ENCODE measurements around the gene MED26. TPM values are rescaled to one million over a fixed set of nuclear protein-coding genes. Genes with fewer than 3 reads are reported as not detected.

Gene MED26
- total RNA-seq, 2 donors from 2014 or later: 5.2 to 5.9 TPM

- DNase-seq (ENCODE audit: low spot score): no peak
- H3K27ac ChIP-seq: no peak overlapping the region
These were observed 34.8 kb downstream of the MED26 start for GRCh38 chr19:16593181-16593580.

GRCh38 chr19:16591803-16592556, 36.0 kb downstream of the MED26 start:
- TF ChIP-seq CTCF (IDR thresholded peaks at IDR 0.05): no peak
- Histone ChIP-seq H3K27ac (no peak overlapping the region), H3K4me1 (peaks cover 0 to 78% of the 10 kb centered on the region in 2 donors), H3K9me3 (no peaks in the 10 kb centered on the region), H3K4me3 (no peak overlapping the region), H3K36me3 (no peaks in the 10 kb centered on the region), H3K27me3 (no peaks in the 10 kb centered on the region)
- DNase-seq (ENCODE audit: low spot score): no peak

More at GRCh38 chr19:16593181-16593580, 34.8 kb downstream of the MED26 start:
- no peaks in the 10 kb centered on the region for H3K9me3 ChIP-seq
- H3K36me3 ChIP-seq: no peaks in the 10 kb centered on the region
- no peak overlapping the region for H3K4me3 ChIP-seq
- peaks cover 0 to 72% of the 10 kb centered on the region in 2 donors for H3K4me1 ChIP-seq
- no peaks in the 10 kb centered on the region for H3K27me3 ChIP-seq
- no peak for TF ChIP-seq CTCF (IDR thresholded peaks at IDR 0.05)

- Histone ChIP-seq H3K4me1 (peaks cover 0 to 86% of the 10 kb centered on the region in 2 donors), H3K36me3 (no peaks in the 10 kb centered on the region), H3K4me3 (no peak overlapping the region), H3K27me3 (no peaks in the 10 kb centered on the region), H3K9me3 (no peaks in the 10 kb centered on the region), H3K27ac (no peak overlapping the region)
- no peak for TF ChIP-seq CTCF (IDR thresholded peaks at IDR 0.05)
- DNase-seq (ENCODE audit: low spot score): no peak
These were observed 36.9 kb downstream of the MED26 start for GRCh38 chr19:16590876-16591802.

GRCh38 chr19:16589917-16590316, 38.1 kb downstream of the MED26 start:
- H3K9me3 ChIP-seq: no peaks in the 10 kb centered on the region
- no peaks in the 10 kb centered on the region for H3K36me3 ChIP-seq
- TF ChIP-seq CTCF (IDR thresholded peaks at IDR 0.05): no peak
- DNase-seq (ENCODE audit: low spot score): no peak
- no peak overlapping the region for H3K4me3 ChIP-seq
- H3K4me1 ChIP-seq: peaks cover 0 to 91% of the 10 kb centered on the region in 2 donors
- H3K27me3 ChIP-seq: no peaks in the 10 kb centered on the region
- no peak overlapping the region for H3K27ac ChIP-seq

- H3K9me3 ChIP-seq: no peaks in the 10 kb centered on the region
- H3K36me3 ChIP-seq: no peaks in the 10 kb centered on the region
- H3K27me3 ChIP-seq: no peaks in the 10 kb centered on the region
- peaks cover 0 to 91% of the 10 kb centered on the region in 2 donors for H3K4me1 ChIP-seq
- DNase-seq (ENCODE audit: low spot score): no peak
- no peak overlapping the region for H3K27ac ChIP-seq
- no peak for TF ChIP-seq CTCF (IDR thresholded peaks at IDR 0.05)
- no peak overlapping the region for H3K4me3 ChIP-seq
These were observed 39.0 kb downstream of the MED26 start for GRCh38 chr19:16588824-16589577.
